Skin of body (tissue), 2 donors: ENCODE measurements around the gene SYTL3. TPM values are rescaled to one million over a fixed set of nuclear protein-coding genes. Genes with fewer than 3 reads are reported as not detected.
"Not testable (repeated sequence)": the region's sequence is repeated elsewhere in the genome, so short reads cannot be mapped to it uniquely, and the experiment has no call there.

Experiments used
- DNase-seq: peaks from one replicate; lab custom pipeline; 2025; lab: John Stamatoyannopoulos, UW
- total RNA-seq: library from RNA; depleted of rRNA; stranded (reverse); fragments of >200 nt; gene quantifications from one replicate; pipeline ENCODE4 v1.2.3, GENCODE V29; 2014

Gene SYTL3
- total RNA-seq, 1 donor from 2014 or later: 2.7 TPM

DNA sequence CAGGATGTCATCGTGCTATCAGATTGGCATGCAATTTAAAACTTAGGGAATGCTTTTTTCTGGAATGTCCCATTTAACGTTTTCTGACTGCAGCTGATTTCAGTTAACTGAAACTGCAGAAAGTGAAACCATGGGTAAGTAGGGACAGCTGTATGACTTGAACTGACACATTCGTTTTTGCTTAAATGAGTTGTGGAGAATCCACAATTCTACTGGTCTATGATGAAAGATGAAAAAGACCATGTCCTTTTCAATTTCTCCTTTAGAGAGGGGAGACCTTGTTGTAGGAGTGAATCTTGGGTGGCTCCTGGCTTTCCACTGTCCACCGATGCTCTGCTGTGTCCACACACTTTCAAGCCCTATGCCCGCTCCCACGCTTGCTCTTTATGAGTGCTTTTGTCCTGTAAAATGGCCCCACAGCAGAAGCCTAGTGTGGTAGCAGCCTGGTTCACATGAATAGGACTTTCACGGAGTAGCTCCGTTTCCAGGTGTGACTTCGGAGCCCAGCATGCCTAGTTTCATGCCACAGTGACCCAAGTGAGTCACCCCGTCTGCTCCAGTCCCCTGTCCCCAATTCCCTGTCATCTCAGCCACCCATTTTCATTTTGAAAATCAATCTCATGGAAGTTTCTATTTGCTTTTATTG lies 27.2 kb upstream of the SYTL3 start:
- DNase-seq: no peak

DNA sequence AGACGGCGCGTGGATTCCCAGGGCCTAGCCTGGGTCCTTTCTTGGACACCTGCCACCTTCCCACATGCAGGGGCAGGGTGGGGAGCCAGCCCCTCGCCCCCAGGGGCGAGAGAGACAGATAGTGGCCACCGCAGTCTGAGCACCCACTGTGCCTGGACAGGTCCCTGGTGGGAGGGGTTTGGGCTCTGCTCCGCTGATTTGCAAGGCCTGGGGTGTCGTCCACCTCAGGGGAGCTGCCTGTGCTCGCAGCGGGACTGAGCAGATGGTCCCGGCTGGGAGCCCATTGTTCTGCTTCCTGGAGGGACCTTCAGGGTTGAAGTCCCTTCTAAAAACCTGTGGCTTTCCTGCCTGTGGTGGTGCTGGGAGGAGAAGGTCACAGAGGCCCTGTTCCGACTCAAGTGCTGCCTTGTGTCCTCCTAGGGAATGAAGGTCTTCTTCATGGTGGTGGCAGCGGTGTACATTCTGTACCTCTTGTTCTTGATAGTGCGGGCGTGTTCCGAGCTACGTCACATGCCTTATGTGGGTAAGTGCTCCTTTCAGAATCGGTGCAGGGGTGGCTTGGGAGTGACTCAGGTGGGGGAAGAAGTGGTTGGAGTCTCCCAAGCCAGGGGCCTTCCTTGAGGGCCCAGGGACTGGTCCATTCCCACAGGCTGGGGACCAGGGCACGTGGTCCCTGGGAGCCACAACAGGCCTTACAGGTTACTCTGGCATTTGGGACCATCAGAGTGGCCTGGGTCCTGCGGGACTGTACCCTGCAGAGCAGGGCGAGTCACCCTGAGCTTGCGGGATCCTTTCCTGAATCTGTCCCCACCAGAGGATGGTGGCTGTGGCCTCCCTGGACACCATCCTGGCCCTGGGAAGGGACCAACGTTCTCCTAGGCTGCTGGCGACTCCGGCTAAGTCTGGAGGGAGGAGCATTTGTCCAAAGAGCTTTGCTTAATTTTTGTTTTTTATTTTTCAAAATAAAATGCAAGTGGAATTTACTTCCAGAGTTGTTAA lies 24.9 kb upstream of the SYTL3 start:
- DNase-seq: no peak

DNA sequence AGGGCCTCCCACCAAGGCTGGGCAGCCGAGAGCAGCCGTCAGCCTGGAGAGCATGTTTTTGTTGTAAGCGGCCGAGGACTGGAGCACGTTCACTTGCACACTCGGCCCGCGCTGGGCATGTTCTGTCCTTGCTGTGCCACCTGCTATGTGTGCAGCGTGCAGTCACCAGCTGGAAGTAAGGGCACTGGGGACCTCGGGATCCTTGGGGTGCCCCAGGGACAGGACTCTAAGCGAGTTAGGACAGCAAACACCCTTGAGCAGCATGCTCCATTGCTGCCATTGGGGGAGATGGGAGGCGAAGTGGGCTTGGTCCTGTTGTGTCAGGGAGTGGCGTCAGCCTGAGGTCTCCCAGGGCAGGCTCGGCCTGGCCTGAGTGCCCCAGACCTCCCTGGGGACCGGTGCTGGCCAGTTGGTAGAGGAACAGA lies 24.0 kb upstream of the SYTL3 start:
- DNase-seq: no peak

- no peak for DNase-seq
These were observed 23.3 kb upstream of the SYTL3 start for GRCh38 chr6:158626360-158627167.

DNA sequence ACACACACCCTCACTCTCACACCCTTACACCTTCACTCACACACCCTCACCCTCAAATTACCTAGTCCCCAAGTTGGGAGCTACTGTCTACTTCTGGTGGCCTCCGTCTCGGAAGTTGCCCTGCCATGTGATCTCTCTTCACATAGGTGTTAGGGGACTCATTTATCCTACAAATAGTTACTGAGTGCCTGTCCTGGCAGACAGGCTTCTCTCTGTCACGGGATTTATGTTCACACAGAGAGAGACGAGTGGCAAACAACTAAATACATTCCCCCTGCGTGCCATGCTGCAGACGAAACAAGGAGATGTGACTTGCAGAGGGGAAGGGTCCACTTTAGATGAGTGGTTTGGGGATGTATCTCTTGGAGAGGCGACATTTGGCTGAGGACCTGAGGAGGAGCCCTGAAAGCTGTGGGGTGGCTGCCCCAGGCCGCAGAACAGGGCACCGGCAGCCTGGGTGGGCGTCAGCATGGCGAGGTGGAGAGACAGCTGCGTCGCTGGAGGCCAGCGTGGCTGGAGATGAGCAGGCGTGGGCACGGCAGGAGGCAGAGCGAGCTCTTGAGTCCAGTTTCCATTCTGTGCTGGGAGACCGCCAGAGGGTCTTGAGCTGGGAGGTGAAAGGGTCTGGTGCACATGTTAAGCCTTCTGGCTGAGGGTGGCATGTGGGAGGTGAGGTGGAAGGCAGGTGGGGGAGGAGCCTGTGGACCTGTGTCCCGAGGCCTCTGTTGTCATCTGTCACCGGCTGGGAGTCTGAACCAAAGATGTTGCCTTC lies 22.5 kb upstream of the SYTL3 start:
- no peak for DNase-seq

GRCh38 chr6:158627940-158628211 lies 22.0 kb upstream of the SYTL3 start:
- DNase-seq: no peak

DNA sequence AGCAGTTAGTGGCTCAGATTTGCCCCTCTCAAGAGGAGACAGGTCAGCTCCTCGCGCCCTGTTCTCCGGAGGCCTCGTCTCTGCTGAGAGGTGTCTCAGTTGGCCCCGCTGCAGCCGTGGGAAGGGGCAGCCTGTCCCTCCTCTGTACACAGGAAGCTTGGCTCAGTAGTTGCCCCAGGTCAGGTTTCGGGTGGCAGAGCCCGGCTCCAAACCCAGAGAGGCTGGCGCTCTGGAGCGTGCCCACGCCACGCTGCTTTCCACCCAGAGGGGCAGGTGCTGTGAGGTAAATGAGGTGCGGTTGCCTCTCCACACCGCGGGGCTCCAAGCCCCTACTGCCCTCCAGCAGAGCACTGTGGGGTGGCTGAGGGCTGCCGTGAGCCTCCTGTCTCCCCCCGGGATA lies 21.3 kb upstream of the SYTL3 start:
- DNase-seq: no peak

GRCh38 chr6:158629367-158630221 lies 20.3 kb upstream of the SYTL3 start:
- no peak for DNase-seq

DNA sequence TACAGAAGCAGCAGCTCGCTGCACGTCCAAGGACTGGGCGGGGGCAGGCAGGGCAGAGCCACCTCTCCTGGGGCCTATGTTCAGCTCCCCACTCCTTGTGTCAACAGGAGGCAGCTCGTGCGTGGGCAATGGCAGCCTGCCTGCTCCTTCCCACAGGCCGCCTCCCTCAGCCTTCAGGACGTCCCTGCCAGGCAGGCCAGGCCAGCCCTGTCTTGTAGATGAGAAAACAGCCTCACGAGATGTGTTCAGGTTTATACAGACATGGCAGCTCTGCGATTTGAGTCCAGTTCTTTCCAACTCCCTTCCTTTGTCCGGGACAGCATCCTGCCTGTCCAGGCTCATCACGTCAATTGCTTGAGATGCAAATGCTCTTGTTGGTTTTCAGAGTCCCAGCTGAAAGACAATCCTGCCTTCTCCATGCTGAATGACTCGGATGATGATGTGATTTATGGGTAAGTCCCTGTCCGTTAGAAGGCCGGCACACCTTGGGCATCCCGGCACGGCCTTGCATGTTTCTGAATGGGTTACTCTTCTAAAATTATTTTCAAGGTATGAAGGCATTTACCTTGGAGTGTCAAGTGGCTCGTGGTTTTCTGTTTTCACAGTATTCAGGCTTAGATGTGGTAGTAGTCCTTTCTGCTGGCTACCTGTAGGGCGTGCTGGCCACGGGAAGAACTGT lies 18.8 kb upstream of the SYTL3 start:
- no peak for DNase-seq

DNA sequence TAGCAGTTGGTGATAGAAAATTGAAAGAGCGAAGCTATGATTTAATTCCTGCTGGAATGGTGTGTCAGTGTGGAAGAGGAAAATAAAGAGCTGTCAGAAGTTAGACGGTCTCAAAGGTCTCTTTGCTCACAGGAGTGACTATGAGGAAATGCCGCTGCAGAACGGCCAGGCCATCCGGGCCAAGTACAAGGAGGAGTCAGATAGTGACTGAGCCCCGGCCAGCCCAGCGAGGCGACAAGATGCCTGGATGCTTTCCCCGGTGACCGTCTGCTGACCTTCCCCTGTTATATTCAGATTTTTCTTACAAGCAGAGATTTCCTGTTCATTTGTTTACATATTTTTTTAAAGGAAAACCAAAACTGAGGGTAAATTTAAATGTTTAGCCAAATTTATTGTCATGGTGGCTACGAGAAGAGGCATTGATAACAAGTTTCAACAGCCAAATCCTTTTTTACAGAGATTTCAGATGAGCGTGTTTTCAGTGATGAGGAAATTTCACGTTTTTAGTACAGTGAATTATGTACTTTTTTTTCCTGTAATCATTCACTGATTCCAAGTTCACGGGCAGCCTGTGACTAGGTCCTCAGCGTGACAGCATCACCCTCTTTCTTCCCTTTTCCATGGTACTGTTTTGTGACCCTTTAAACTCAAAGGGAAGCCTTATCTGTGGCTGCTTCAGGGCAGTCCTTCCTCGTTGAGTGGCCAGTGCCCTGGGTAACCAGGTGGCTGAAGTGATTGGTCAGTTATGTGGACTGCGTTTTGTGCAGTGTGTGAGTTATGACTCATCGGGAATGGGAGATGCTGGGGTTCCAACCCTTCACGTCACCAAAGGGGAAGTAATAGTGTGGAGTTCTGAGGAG lies 17.9 kb upstream of the SYTL3 start:
- no peak for DNase-seq

DNA sequence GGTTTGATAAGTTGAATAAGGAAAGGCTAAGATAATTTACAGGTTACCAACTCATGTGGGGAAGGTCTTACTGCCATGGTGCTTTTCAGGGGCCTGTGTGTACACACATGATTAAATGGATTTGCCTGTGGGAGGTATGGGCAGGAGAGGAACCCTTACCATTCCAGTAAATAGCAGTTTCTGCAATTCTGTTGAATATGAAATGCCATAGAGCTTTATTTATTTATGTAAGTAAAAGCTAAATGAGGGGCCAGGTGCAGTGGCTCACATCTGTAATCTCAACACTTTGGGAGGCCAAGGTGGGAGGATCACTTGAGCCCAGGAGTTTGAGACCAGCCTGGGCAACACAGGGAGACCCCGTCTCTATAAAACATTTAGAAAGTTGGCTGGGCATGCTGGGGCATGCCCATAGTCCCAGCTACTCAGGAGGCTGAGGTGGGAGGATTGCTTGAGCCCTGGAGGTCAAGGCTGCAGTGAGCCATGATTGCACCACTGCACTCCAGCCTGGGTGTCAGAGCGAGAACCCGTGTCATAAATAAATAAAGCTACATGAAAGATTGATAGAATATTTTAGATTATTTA lies 17.2 kb upstream of the SYTL3 start:
- not testable (repeated sequence) for DNase-seq

- no peak for DNase-seq
These were observed 16.7 kb upstream of the SYTL3 start for GRCh38 chr6:158633127-158633526.

- no peak for DNase-seq
These were observed 15.0 kb upstream of the SYTL3 start for GRCh38 chr6:158634695-158635426.

- no peak for DNase-seq
These were observed 14.3 kb upstream of the SYTL3 start for GRCh38 chr6:158635427-158636073.

- DNase-seq: no peak
These were observed 13.1 kb upstream of the SYTL3 start for GRCh38 chr6:158636778-158637177.

DNA sequence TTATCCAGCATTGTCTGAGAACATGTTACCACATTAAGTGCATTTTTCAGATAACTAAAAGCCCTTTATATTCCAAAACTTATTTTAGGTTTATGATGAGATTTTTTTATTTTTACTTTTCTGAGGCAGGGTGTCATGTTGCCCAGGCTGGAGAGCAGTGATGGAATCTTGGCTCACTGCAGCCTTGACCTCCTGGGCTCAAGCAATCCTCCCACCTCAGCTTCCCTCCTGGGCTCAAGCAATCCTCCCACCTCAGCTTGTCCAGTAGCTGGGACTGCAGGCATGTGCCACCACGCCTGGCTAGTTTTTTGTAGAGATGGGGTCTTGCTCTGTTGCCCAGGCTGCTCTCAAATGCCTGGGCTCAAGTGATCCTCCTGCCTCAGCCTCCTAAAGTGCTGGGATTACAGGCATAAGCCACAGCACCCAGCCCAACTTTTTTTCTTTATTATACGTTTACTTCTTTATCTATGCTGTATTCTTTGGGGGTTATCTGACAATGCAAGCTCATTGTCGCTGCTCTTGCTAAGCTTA lies 11.5 kb upstream of the SYTL3 start:
- no peak for DNase-seq

- DNase-seq: no peak
These were observed 10.8 kb upstream of the SYTL3 start for GRCh38 chr6:158639056-158639455.
